Lower leg skin (tissue), 4 donors: ENCODE results near the gene EMSY. TPM values are rescaled to one million over a fixed set of nuclear protein-coding genes. Genes with fewer than 3 reads are reported as not detected.
"Not testable (repeated sequence)": the region's sequence is repeated elsewhere in the genome, so short reads cannot be mapped to it uniquely, and the experiment has no call there.

ENCODE experiments used
- DNase-seq, 2 donors: peaks; one replicate each; pipeline ENCODE4 v3.0.0-alpha.2; 2019; ENCODE audit warnings: low spot score in 2 of 2
- H3K4me3 ChIP-seq: fragments of 200-600 bp; sonication (generic); 2 replicates; pipeline ENCODE4 v1.5.1; 2017; ENCODE audit warnings: mild to moderate bottlenecking, low read depth; ENCODE audit not compliant: poor library complexity, severe bottlenecking
- CTCF ChIP-seq, 3 donors: fragments of 450-650 bp; IDR thresholded peaks; one replicate each; pipeline ENCODE4 v1.5.1; 2016; ENCODE audit warnings: antibody characterized with exemption in 3 of 3, mild to moderate bottlenecking in 3 of 3, moderate library complexity in 2 of 3
- POLR2A ChIP-seq, 2 donors: fragments of 450-650 bp; IDR thresholded peaks; one replicate each; pipeline ENCODE4 v1.6.1; 2016 to 2017; ENCODE audit warnings: antibody characterized with exemption in 2 of 2, mild to moderate bottlenecking in 1 of 2, moderate library complexity in 1 of 2
- WGBS, 2 donors: methylation state at CpG; one replicate each; pipeline ENCODE4 v1.1.5; 2018; 5-methylcytosine and 5-hydroxymethylcytosine counted together
- intact Hi-C: fragments of 100-400 bp; cut with DNase I; formaldehyde crosslinking; loops from one replicate; pipeline ENCODE4 v1.15.0; 2023; ENCODE audit warnings: low total_unique reads
- total RNA-seq, 4 donors: library from RNA; depleted of rRNA; stranded (reverse); fragments of >200 nt; gene quantifications; one replicate each; pipeline ENCODE4 v1.1.0, GENCODE V29; 2016

Gene EMSY
- total RNA-seq, 4 donors from 2014 or later: 12.8 to 45.0 (median 14.7) TPM

DNA sequence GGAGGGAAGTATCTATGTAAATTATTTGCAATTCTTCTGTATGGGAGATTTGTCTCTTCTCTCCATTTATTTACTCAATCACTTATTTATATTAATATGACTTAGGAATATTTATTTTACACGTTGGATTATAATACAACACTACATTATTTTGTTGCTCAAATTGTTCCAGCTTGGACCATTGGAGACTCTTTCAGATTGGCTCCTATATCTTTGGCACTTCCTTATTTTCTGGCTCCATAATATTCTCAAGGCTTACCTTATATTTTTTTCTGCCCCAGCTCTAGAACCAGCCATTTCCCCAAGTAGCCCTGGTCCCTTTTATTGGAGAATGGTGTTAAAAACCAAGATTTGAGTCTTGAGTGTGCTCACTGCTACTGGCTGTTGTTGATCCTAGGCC, 123.8 kb downstream of the EMSY start:
- intact Hi-C loops: no loop called here
- DNase-seq: no peak
- 90% methylated on average over 1 of the region's 1 CpG for WGBS, 2 donors
- TF ChIP-seq POLR2A (IDR thresholded peaks at IDR 0.05): no peak
- TF ChIP-seq CTCF (IDR thresholded peaks at IDR 0.05): no peak
- no peak overlapping the region for H3K4me3 ChIP-seq

GRCh38 chr11:76572181-76572875, 127.5 kb downstream of the EMSY start:
- 95 to 97% methylated on average over 12 of the region's 12 CpGs for WGBS, 2 donors
- intact Hi-C loops, H3K4me3 ChIP-seq, DNase-seq: not testable (repeated sequence)

GRCh38 chr11:76574406-76574805, 129.6 kb downstream of the EMSY start:
- no peak for TF ChIP-seq CTCF (IDR thresholded peaks at IDR 0.05)
- TF ChIP-seq POLR2A (IDR thresholded peaks at IDR 0.05): no peak
- WGBS, 2 donors: 86 to 90% methylated on average over 2 of the region's 2 CpGs
- intact Hi-C loops: no loop called here
- DNase-seq: no peak
- no peak overlapping the region for H3K4me3 ChIP-seq

- no peak for TF ChIP-seq POLR2A (IDR thresholded peaks at IDR 0.05)
- no peak for TF ChIP-seq CTCF (IDR thresholded peaks at IDR 0.05)
- no peak for DNase-seq
- WGBS, 2 donors: 91 to 96% methylated on average over 1 of the region's 1 CpG
- intact Hi-C loops: no loop called here
- no peak overlapping the region for H3K4me3 ChIP-seq
Observed at GRCh38 chr11:76574879-76575278, 130.1 kb downstream of the EMSY start.

- intact Hi-C loops: no loop called here
- no peak for DNase-seq
- no peak overlapping the region for H3K4me3 ChIP-seq
- 60 to 71% methylated on average over 11 to 12 of the region's 12 CpGs for WGBS, 2 donors
- TF ChIP-seq POLR2A (IDR thresholded peaks at IDR 0.05) (no peak), CTCF (IDR thresholded peaks at IDR 0.05) (no peak)
Observed at GRCh38 chr11:76577226-76577920, 132.6 kb downstream of the EMSY start.

- TF ChIP-seq POLR2A (IDR thresholded peaks at IDR 0.05): no peak
- no peak for TF ChIP-seq CTCF (IDR thresholded peaks at IDR 0.05)
- intact Hi-C loops: no loop called here
- 73 to 78% methylated on average over 11 of the region's 11 CpGs for WGBS, 2 donors
- DNase-seq: no peak
- no peak overlapping the region for H3K4me3 ChIP-seq
Observed at GRCh38 chr11:76577921-76578653, 133.3 kb downstream of the EMSY start.
